Astrocyte of the cerebellum (primary cell): Measurements from ENCODE around the gene NDST1.

Experiments used
- DNase-seq: peaks from one replicate; pipeline ENCODE4 v3.0.0-alpha.2; 2011; ENCODE audit warnings: low read depth
- H3K4me3 ChIP-seq: 2 replicates; pipeline ENCODE4 v1.5.1; 2011; ENCODE audit warnings: mild to moderate bottlenecking, low read depth, low read length, moderate library complexity
- CTCF ChIP-seq: IDR thresholded peaks from 2 replicates; pipeline ENCODE4 v1.5.1; 2012; ENCODE audit warnings: low read length, low read depth, moderate library complexity, mild to moderate bottlenecking; ENCODE audit errors: missing control alignments
- in situ Hi-C: cut with HindIII; loops from 2 replicates; pipeline ENCODE4 v1.10.0; 2017; ENCODE audit warnings: low sequenced_read_pairs

Gene NDST1

GRCh38 chr5:150545246-150545645 lies 37.3 kb downstream of the NDST1 start:
- in situ Hi-C loops: loop anchor here (5.0 kb wide), 1 partner anchor 83 kb away; no protein-coding TSS in a partner anchor
- no peak for TF ChIP-seq CTCF
- H3K4me3 ChIP-seq: no peak overlapping the region
- DNase-seq: no peak

- DNase-seq: no peak
- H3K4me3 ChIP-seq: no peak overlapping the region
- in situ Hi-C loops: loop anchor here (5.0 kb wide), 1 partner anchor 86 kb away; no protein-coding TSS in a partner anchor
- TF ChIP-seq CTCF: no peak
Observed at GRCh38 chr5:150548123-150548522, 40.2 kb downstream of the NDST1 start.

- no peak overlapping the region for H3K4me3 ChIP-seq
- no peak for TF ChIP-seq CTCF
- no peak for DNase-seq
- in situ Hi-C loops: loop anchor here (5.0 kb wide), 1 partner anchor 87 kb away; no protein-coding TSS in a partner anchor
Observed at GRCh38 chr5:150549735-150550134, 41.8 kb downstream of the NDST1 start.

- no peak for TF ChIP-seq CTCF
- no peak overlapping the region for H3K4me3 ChIP-seq
- in situ Hi-C loops: no loop called here
- no peak for DNase-seq
Observed at GRCh38 chr5:150550286-150550685, 42.4 kb downstream of the NDST1 start.

- TF ChIP-seq CTCF: no peak
- in situ Hi-C loops: no loop called here
- DNase-seq: no peak
- no peak overlapping the region for H3K4me3 ChIP-seq
Observed at GRCh38 chr5:150551066-150551465, 43.1 kb downstream of the NDST1 start.

GRCh38 chr5:150553402-150553801 lies 45.5 kb downstream of the NDST1 start:
- H3K4me3 ChIP-seq: no peak overlapping the region
- in situ Hi-C loops: no loop called here
- no peak for TF ChIP-seq CTCF
- no peak for DNase-seq

GRCh38 chr5:150553911-150554310 lies 46.0 kb downstream of the NDST1 start:
- no peak for TF ChIP-seq CTCF
- H3K4me3 ChIP-seq: no peak overlapping the region
- DNase-seq: no peak
- in situ Hi-C loops: no loop called here
